Measurements from ENCODE around the gene C16orf95.

GRCh38 chr16:87297918-87298631, 19.1 kb downstream of the C16orf95 start:
- TF ChIP-seq CTCF (IDR thresholded peaks at IDR 0.05) (peak in 2 of 3 donors; percentile 10 to 15), POLR2AphosphoS5 (IDR thresholded peaks at IDR 0.05) (no peak), POLR2A (IDR thresholded peaks at IDR 0.05) (no peak)
